NCI-H524 treated with DMSO at 0.1 percent for 48 hours (cell line): ENCODE measurements around the gene CHST13.

Experiments
- DNase-seq: peaks from one replicate; lab custom pipeline; 2025; lab: John Stamatoyannopoulos, UW

Gene CHST13

GRCh38 chr3:126509597-126510307, 14.2 kb upstream of the CHST13 start:
- DNase-seq, result no peak

- no peak for DNase-seq
Measured at GRCh38 chr3:126510308-126510910, 13.5 kb upstream of the CHST13 start.

GRCh38 chr3:126511291-126511690, 12.7 kb upstream of the CHST13 start:
- no peak for DNase-seq

DNA sequence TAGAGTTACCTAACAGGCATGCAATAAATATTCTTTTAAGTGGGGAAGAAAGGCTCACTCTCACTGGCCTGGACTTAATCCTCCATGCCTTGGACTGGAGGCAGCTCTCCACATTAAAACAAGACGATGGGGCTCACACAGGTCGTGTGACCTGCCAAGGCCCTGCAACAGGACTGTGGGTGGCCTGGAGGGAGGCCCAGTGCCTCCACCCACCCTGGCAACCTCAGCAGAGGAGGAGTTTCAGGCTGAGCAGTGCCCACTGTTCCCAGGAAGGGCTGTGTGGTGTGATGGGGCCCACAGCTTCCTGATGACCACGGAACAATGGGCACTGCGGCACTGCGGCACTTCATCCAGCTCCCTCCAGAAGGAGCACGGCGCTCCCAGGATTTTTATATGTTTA, 11.9 kb upstream of the CHST13 start:
- no peak for DNase-seq

GRCh38 chr3:126512916-126513650, 10.9 kb upstream of the CHST13 start:
- DNase-seq, result no peak

DNA sequence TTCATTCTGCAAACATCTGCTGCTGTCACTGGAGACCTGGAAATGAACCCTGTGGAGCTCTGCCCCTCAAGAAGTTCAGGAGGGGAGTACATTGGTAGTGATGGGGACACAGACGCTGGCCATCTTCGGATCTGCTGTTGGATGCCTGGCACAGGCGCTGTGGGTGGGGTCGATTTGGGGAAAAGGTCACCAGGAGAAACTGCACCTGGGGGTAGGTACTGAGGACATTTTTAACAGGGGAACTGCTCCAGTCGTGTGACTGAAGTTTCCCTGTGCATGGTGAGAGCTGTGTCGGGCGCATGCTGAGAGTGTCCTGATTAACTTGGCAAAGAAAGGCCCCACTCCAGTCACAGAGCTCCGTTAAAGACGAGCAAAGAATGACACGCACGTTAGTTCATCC, 9.8 kb upstream of the CHST13 start:
- no peak for DNase-seq

GRCh38 chr3:126515066-126515706, 8.8 kb upstream of the CHST13 start:
- no peak for DNase-seq

GRCh38 chr3:126516152-126516935, 7.6 kb upstream of the CHST13 start:
- no peak for DNase-seq

DNA sequence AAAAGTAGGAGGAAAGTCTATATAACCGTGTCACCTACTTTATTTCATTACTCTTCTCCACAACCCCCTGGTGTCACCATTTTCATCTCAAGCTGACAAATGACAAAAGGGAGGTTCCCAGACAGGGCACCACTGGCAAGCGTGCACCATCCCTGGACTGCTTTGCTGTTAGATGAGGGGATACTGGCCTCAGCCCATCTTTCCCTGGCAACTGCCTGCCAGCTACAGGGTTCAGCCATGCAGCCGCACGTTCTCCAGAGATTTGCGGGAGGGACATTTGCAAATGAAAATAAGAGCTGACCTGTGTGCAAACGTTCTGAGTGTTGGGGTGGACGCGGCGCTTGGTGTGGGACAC, 7.0 kb upstream of the CHST13 start:
- no peak for DNase-seq

GRCh38 chr3:126517291-126517951, 6.5 kb upstream of the CHST13 start, which contains the start of gene UROC1:
UROC1 (minus strand) TSS chr3:126517773; CDS start chr3:126517719, 54 bp downstream.
- DNase-seq, result no peak

GRCh38 chr3:126517986-126518778, 5.8 kb upstream of the CHST13 start:
- DNase-seq, result no peak

DNA sequence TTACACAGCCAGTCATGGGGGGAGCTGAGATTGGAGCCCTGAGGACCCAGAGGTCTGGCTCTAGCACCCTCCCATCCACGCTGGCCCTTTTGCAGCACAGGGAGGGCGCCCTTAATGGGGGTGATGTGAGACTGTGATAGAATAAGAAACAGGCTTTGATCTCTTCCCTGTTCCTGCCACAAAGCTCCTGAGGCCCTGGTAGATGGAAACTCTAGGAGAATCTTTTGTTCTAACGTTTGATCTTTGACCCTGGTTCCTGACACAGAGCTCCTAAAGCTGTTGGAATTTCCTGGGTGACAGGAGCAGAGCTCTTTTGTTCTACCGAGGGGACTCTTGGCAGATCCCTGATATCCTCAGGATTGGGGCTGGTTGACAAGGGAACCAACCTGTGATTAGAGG, 5.2 kb upstream of the CHST13 start:
- DNase-seq, result no peak

DNA sequence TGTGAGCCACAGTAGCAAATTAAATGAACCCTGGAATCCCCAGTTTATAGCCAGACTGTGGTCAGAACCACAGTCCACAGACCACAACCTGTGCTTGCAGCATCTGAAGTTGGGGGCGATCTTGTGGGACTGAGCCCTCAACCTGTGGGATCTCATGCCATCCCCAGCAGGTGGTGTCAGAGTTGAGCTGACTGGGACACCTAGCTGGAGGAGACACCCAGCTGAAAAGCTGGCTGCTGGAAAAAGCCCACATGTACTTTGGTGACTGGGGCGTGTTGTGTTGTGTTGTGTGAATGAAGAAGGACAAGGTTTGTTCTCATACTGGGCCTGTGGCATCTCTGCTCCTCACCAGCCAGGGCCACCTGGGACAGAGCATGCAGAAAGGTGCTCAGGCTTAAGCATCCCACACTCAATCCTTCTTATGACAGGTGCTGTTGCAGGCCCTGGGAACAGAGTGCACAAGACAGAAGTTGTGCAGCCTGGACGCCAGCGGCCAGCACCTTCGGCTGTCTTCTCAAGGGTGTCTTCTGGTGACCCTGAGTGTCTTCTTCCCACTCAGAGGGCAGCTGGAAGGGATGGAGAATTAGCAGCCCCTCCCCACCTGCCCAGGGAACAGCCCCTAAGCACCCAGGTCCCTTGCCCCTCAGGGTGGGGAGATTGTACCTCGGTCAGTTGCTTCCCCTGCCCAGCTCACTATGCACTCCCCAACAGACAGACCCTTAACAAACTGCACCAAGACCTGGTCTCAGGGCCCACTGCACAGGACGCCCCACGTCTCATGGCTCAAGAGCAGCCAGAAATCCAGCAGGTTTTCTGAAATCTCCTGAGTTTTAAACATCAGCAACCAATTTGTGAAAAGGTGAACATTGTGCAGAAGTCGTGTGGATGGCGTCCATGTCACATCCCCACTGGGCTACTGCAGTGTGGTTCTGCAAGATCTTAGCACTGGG, 4.2 kb upstream of the CHST13 start:
- DNase-seq, result no peak

- no peak for DNase-seq
Measured at GRCh38 chr3:126521122-126521891, 2.6 kb upstream of the CHST13 start.

DNA sequence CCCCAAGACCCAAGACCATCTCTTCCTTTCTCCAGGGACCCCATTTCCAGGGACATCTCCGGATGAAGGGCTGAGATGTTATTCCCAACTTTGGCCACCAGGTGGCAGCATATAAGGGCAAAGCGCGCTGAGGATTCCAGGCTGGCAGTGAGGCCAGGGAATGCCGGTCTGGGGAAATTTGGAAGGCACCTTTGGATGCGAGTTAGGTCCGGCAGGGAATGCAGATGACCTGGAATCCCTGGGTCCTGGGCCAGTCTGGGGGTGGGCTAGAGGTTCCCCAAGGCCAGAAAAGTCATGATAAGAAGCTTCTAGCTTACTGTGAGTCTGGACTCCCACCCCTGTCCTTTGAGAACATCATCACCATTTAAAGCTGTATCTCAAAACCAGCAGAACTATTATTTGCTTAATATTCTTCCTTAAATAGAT, 1.6 kb upstream of the CHST13 start:
- DNase-seq, result no peak

DNA sequence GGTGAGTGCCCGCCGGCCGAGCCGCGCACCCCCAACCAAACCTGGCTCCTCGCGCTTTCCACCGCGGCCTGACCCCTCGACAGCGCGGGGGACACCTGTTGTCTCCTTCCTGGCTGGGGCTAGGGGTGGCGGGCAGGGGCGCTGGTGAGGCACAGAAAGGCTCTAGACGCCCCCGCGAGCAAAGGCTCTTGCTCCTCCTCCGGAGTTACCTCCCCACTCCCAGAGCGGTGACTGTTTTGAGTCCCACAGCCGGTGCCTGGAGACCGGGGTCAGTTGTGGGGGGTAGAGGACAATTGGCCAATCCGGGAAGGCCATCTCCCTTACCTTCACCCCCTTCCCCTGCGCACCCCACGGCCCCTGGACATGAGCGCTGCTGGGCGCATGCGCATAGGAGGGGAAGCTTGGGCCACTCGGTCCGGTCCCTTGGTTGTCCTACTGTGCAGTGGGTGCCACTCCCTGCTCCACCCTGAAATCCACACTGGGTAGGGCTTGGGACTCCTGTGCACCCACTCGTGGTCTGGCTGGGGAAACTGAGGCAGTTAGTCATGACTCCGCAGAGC, 554 bp downstream of the CHST13 start:
- DNase-seq, result no peak

DNA sequence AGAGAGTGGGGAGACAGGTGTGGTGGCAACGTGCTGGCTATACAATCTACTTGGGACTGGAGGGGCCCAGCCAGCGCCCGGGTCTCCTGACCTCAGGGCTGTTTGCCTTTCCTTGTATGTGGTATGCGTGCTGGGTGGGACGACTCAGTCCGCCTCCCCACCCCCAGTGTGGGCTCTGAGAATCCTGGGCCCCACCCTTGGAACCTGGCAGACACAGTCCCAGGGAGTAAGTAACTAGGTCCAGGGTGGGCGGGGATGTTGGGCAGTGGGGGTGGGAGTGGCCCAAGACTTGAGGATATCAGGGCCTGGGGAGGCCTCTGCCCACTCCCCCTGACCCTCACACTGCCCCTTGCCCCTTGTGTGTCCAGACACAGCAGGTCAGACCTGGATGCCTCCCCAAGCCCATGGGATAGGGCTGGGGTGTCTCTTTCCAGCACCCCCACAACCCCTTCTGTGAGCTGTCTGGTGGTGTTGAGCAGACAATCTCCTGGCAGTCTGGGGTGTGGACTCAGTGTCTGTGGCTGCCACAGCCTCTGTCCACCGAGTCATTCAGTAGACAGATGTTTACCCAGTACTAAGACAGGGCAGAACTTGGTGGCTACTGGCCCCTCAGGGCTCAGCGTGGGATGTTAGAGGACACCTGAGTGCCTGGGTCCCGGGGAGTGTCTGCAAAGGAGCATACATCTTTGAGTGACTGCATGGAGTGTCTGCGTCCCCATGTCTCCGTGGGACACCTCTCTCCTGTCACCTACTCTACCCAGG, 1.3 kb downstream of the CHST13 start:
- no peak for DNase-seq
